Heart left ventricle (tissue), 16 donors: ENCODE measurements around the gene EXOC7. TPM values are rescaled to one million over a fixed set of nuclear protein-coding genes. Genes with fewer than 3 reads are reported as not detected.

ENCODE experiments used
- ATAC-seq, 4 donors: fragments of 200-7000 bp; cut with Tn5 transposase; one replicate each; pipeline ENCODE4 v1.9.1; 2020 to 2022; ENCODE audit warnings: moderate library complexity in 4 of 4, mild to moderate bottlenecking in 3 of 4, moderate number of reproducible peaks in 1 of 4
- DNase-seq, 5 donors: peaks; one replicate each; pipeline ENCODE4 v3.0.0-alpha.2; 2020
- H3K27ac ChIP-seq, 12 donors: fragments of 200-600 bp; sonication (generic) in 4 of 12; one replicate each; pipeline versions ENCODE4 v1.5.0 to v1.8.0; 2016 to 2022; ENCODE audit warnings: mild to moderate bottlenecking in 2 of 12
- H3K27me3 ChIP-seq, 9 donors: fragments of 200-600 bp; sonication (generic) in 2 of 9; one replicate each; pipeline versions ENCODE4 v1.5.1 to v1.8.0; 2016 to 2022; ENCODE audit warnings: mild to moderate bottlenecking in 3 of 9
- H3K36me3 ChIP-seq, 9 donors: fragments of 200-600 bp; sonication (generic) in 2 of 9; one replicate each; pipeline versions ENCODE4 v1.5.0 to v1.8.0; 2018 to 2022; ENCODE audit warnings: mild to moderate bottlenecking in 2 of 9
- H3K4me1 ChIP-seq, 12 donors: fragments of 200-600 bp; sonication (generic) in 4 of 12; one replicate each; pipeline versions ENCODE4 v1.5.0 to v1.8.0; 2016 to 2022; ENCODE audit warnings: mild to moderate bottlenecking in 3 of 12
- H3K4me3 ChIP-seq, 12 donors: fragments of 200-600 bp; sonication (generic) in 4 of 12; one replicate each; pipeline versions ENCODE4 v1.5.0 to v1.8.0; 2017 to 2022; ENCODE audit warnings: mild to moderate bottlenecking in 9 of 12, moderate library complexity in 4 of 12
- H3K9me3 ChIP-seq, 12 donors: fragments of 200-600 bp; sonication (generic) in 4 of 12; one replicate each; pipeline versions ENCODE4 v1.5.0 to v1.8.0; 2016 to 2022; ENCODE audit warnings: mild to moderate bottlenecking in 1 of 12
- CTCF ChIP-seq, 12 donors: fragments of 200-600 bp; sonication (generic) in 4 of 12; IDR thresholded peaks; one replicate each; pipeline versions ENCODE4 v1.5.0 to v1.8.0; 2018 to 2022; ENCODE audit warnings: antibody characterized with exemption in 12 of 12, mild to moderate bottlenecking in 5 of 12
- POLR2A ChIP-seq, 2 donors: fragments of 450-650 bp; IDR thresholded peaks; one replicate each; pipeline ENCODE4 v1.6.1; 2017; ENCODE audit warnings: antibody characterized with exemption in 2 of 2, mild to moderate bottlenecking in 2 of 2, moderate library complexity in 2 of 2
- WGBS, 4 donors: extraction: QIAGEN DNeasy Blood & Tissue Kit in 2 of 4; methylation state at CpG; one replicate each; pipeline versions ENCODE4 v1.1.5 to v1.1.7; 2013 to 2018; 5-methylcytosine and 5-hydroxymethylcytosine counted together
- intact Hi-C, 10 donors: fragments of 100-400 bp; cut with DNase I; formaldehyde crosslinking; loops; one replicate each; pipeline versions ENCODE4 v1.11.1 to v1.14.2; 2022
- polyA plus RNA-seq, 2 donors: library from polyadenylated mRNA; stranded (reverse); fragments of 200-250 nt; gene quantifications; one replicate each; pipeline ENCODE4 v1.2.3, GENCODE V29; 2013
- total RNA-seq, 9 donors: library from RNA; depleted of rRNA in 2 of 9; stranded (reverse); fragments of >200 nt in 2 of 9; fragmentation: NEBNext Ultra II Directional in 3 of 9; extraction: Animal tissue kit (Norgen Biotek cat#: 25700) in 3 of 9; gene quantifications; one replicate each; pipeline versions ENCODE4 v1.1.0 to v1.2.4, GENCODE V29; 2016 to 2023
- donor health status: ischemic (EF 13 %, LVEDD 7.1; RV severe dilation, severe dysfunction).
- donor health status: healthy with polysubstance abuse.
- donor health status: DM: no; HTN: yes; CAD: no.
- donor health status: DM: no; HTN: no; CAD: no.
- donor health status: ischemic (EF 25% LVEDD 6.9; RV normal size, moderate dysfunction).
- donor health status: ischemic (EF 25% LVEDD 5.7; RV mildly dilated, moderate dysfunction).
- donor health status: healthy.
- donor health status: DM: yes; HTN: yes; CAD: no.
- donor health status: ischemic (EF 35%, LVEDD 5.7; RV mildly dilated, moderate dysfunction).
- donor health status: nonischemic (EF 11% LVEDD 7.7; RV severe dilation, severe dysfunction).
- donor health status: DM: yes; HTN: yes; CAD: no.
- donor health status: PGD.
- donor health status: ischemic (EF 29% LVEDD 5.4; RV normal size, mild dysfunction).
- donor health status: nonischemic (EF 23%, LVEDD 6.1; RV moderate dilation, normal function).

The EXOC7 gene
- total and polyA plus RNA-seq, 11 donors: 39.7 to 107 (median 77.0) TPM

DNA sequence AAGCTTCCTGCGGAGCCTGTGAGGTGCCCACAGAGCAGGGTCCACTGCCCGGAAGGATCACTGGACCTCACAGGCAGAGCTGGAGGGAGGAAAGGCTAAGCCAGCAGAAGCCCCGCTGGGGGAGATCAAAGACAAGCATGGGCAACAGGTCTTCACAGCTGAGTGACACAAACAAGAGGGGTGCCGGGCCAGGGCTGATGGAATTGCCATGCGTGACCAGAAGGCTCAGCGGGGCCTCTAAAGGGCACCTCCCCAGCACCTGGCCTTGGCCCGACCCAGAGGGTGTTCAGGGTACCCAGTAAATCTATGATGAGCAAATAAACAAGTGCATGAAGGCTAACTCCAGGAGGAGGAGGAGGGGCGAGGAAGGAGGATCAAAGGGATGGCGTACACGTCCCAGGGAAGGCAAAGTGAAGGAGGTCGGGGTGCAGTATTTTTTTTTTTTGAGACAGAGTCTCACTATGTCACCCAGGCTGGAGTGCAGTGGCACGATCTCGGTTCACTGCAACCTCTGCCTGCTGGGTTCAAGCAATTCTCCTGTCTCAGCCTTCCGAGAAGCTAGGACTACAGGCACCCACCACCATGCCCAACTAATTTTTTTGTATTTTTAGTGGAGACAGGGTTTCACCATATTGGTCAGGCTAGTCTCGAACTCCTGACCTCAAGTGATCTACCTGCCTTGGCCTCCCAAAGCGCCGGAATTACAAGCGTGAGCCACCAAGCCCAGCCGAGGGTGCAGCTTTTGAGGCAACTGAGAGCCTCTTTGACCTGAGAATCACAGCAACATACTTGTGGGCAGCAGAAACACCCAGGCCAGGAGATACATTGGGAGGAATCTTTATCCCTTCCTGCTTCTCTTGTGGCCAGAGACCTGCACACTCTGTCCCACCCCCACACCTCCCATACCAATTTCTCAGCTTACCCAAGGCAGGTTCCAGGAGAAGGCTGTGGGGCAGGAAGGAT is 16.1 kb upstream of the EXOC7 start:
- Histone ChIP-seq H3K9me3 (no peaks in the 10 kb centered on the region), H3K4me3 (no peak overlapping the region), H3K36me3 (no peaks in the 10 kb centered on the region), H3K4me1 (peaks cover 0 to 15% (median 2%) of the 10 kb centered on the region in 12 donors), H3K27me3 (no peaks in the 10 kb centered on the region), H3K27ac (no peak overlapping the region)
- WGBS, 4 donors: 81 to 87% (median 85%) methylated on average over 19 of the region's 19 CpGs
- no peak for TF ChIP-seq POLR2A (IDR thresholded peaks at IDR 0.05)
- DNase-seq (no peak), ATAC-seq (no peak)
- intact Hi-C loops: loop anchor here in 8 of 10 donors (2.0 to 5.0 kb wide), 7 partner anchors 61 to 278 kb away; no protein-coding TSS in a partner anchor

DNA sequence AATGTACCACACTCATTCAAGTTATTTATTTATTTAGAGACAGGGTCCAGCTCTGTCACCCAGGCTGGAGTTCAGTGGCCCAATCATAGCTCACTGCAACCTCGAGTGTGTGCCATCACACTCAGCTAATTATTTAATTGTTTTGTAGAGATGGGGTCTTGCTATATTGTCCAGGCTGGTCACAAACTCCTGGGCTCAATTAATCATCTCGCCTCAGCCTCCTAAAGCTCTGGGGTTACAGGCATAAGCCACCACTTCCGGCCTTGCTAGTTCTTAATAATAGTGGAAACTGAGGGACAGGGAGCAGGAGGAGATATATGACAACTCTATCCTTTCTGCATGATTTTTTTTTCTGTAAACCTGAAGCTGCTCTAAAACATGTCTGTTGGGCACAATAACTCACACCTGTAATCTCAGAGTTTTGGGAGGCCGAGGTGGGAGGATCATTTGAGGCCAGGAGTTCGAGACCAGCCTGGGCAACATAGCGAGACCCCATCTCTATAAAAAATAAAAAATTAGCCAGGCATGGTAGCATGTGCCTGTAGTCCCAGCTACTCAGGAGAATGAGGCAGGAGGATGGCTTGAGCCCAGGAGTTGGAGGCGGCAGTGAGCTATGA is 11.7 kb upstream of the EXOC7 start:
- WGBS, 4 donors: 85 to 91% (median 89%) methylated on average over 7 of the region's 7 CpGs

DNA sequence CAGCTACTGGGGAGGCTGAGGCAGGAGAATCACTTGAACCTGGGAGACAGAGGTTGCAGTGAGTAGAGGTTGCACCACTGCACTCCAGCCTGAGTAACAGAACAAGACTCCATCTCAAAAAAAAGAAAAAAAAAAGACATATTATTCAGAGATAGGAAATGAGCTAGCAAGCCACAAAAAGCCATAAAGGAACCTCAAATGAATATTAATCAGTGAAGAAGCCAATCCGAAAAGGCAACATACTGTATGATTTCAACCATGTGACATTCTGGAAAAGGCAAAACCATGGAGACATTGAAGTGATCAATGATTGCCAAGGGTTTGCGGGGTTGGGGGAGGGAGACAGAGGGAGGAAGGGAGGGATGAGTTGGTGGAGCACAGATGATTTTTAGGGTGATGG is 8.4 kb upstream of the EXOC7 start:
- H3K27ac ChIP-seq: no peak overlapping the region
- intact Hi-C loops: no loop called here
- no peaks in the 10 kb centered on the region for H3K4me1 ChIP-seq
- WGBS, 4 donors: 88 to 94% (median 90%) methylated on average over 2 of the region's 2 CpGs
- H3K27me3 ChIP-seq: no peaks in the 10 kb centered on the region
- DNase-seq (no peak), ATAC-seq (no peak)
- no peaks in the 10 kb centered on the region for H3K9me3 ChIP-seq
- TF ChIP-seq CTCF (IDR thresholded peaks at IDR 0.05) (no peak), POLR2A (IDR thresholded peaks at IDR 0.05) (no peak)
- H3K36me3 ChIP-seq: no peaks in the 10 kb centered on the region
- H3K4me3 ChIP-seq: no peak overlapping the region

More for the DNA sequence above, 11.7 kb upstream of the EXOC7 start:
- ATAC-seq: no peak
- Histone ChIP-seq H3K27ac (no peak overlapping the region), H3K36me3 (no peaks in the 10 kb centered on the region), H3K4me3 (no peak overlapping the region), H3K4me1 (no peaks in the 10 kb centered on the region), H3K27me3 (no peaks in the 10 kb centered on the region), H3K9me3 (no peaks in the 10 kb centered on the region)
- no peak for DNase-seq
- intact Hi-C loops: no loop called here
- TF ChIP-seq CTCF (IDR thresholded peaks at IDR 0.05) (no peak), POLR2A (IDR thresholded peaks at IDR 0.05) (no peak)

DNA sequence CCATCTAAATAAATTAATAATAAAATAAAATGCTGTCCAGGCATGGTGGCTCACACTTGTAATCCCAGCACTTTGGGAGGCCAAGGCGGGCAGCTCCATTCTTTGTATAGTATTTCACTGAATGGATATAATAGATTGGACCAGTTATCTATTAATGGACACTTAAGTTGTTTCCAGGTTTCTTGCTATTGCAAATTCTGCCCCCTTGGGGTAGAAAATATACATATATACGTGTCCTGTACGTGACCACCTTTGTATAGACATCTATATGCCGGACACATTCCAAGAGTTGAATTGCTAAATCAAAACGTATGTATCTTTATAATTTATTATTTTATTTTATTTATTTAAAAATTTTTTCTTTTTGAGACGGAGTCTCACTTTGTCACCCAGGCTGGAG is 3.9 kb upstream of the EXOC7 start:
- Histone ChIP-seq H3K27me3 (no peaks in the 10 kb centered on the region), H3K27ac (no peak overlapping the region), H3K4me1 (peaks cover 0 to 15% (median 10%) of the 10 kb centered on the region in 12 donors), H3K36me3 (no peaks in the 10 kb centered on the region), H3K4me3 (no peak overlapping the region), H3K9me3 (no peaks in the 10 kb centered on the region)
- DNase-seq: no peak
- no peak for ATAC-seq
- 87 to 92% (median 90%) methylated on average over 6 of the region's 6 CpGs for WGBS, 4 donors
- intact Hi-C loops: no loop called here
- TF ChIP-seq POLR2A (IDR thresholded peaks at IDR 0.05) (no peak), CTCF (IDR thresholded peaks at IDR 0.05) (peak in 1 of 12 donors; percentile 5)
